Measurements from ENCODE around the gene GTF2IRD1. TPM values are rescaled to one million over a fixed set of nuclear protein-coding genes. Genes with fewer than 3 reads are reported as not detected.

GTF2IRD1 gene
- total RNA-seq, 1 experiment from 2014 or later, result 53.6 TPM

DNA sequence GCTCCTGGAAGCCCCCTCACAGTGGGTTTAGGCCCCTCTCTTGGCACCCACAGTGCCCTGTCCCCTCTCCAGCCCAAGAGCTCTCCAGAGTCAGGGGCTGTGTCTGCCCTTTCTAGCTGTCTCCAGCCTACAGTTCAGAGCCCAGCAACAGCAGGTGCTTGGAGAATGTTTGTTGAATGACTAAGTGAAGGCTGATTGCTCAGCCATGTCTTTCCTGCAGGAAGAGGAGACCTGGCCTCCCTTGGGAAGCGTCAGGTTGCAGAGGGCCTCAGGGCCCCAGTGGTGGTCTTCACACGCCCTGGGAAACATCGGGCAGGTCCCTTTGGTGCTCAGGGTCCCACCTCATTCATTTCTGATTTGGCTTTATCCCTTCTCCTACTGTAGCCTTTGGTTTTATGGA lies 62.5 kb downstream of the GTF2IRD1 start:
- Mint-ChIP-seq H3K4me3 (ENCODE audit: unreplicated experiment) (no peak overlapping the region), H3K4me1 (ENCODE audit: low read depth, unreplicated experiment) (no peaks in the 10 kb centered on the region), H3K27me3 (ENCODE audit: insufficient read depth, unreplicated experiment) (no peaks in the 10 kb centered on the region), H3K36me3 (ENCODE audit: insufficient read depth, unreplicated experiment) (peaks cover 63% of the 10 kb centered on the region), H3K9me3 (ENCODE audit: unreplicated experiment) (no peaks in the 10 kb centered on the region), H3K27ac (ENCODE audit: unreplicated experiment) (no peak overlapping the region)
- BruUV-seq (replicated peaks), result no TSS peak
- Histone ChIP-seq H3K4me1 (no peaks in the 10 kb centered on the region), H3K9me3 (no peaks in the 10 kb centered on the region), H3K4me3 (ENCODE audit: low read depth, low read length) (no peak overlapping the region), H3K36me3 (ENCODE audit: control insufficient read depth, insufficient read depth, low read length) (peaks cover 11% of the 10 kb centered on the region), H3K27me3 (replicated peaks; ENCODE audit: control insufficient read depth, insufficient read depth, low read length) (no peaks in the 10 kb centered on the region)
- TF ChIP-seq, protein P1, sequence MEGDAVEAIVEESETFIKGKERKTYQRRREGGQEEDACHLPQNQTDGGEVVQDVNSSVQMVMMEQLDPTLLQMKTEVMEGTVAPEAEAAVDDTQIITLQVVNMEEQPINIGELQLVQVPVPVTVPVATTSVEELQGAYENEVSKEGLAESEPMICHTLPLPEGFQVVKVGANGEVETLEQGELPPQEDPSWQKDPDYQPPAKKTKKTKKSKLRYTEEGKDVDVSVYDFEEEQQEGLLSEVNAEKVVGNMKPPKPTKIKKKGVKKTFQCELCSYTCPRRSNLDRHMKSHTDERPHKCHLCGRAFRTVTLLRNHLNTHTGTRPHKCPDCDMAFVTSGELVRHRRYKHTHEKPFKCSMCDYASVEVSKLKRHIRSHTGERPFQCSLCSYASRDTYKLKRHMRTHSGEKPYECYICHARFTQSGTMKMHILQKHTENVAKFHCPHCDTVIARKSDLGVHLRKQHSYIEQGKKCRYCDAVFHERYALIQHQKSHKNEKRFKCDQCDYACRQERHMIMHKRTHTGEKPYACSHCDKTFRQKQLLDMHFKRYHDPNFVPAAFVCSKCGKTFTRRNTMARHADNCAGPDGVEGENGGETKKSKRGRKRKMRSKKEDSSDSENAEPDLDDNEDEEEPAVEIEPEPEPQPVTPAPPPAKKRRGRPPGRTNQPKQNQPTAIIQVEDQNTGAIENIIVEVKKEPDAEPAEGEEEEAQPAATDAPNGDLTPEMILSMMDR (IDR thresholded peaks at IDR 0.05; ENCODE audit: insufficient read depth in 1 of 2, low read depth in 1 of 2, low read length in 1 of 2, severe bottlenecking in 1 of 2, unreplicated experiment in 1 of 2), result no peak
- intact Hi-C loops (cut with micrococcal nuclease; ENCODE audit: unreplicated experiment), result no loop called here
- ChIA-PET POLR2A (no interaction called here), CTCF (no interaction called here)
- no peak for DNase-seq

DNA sequence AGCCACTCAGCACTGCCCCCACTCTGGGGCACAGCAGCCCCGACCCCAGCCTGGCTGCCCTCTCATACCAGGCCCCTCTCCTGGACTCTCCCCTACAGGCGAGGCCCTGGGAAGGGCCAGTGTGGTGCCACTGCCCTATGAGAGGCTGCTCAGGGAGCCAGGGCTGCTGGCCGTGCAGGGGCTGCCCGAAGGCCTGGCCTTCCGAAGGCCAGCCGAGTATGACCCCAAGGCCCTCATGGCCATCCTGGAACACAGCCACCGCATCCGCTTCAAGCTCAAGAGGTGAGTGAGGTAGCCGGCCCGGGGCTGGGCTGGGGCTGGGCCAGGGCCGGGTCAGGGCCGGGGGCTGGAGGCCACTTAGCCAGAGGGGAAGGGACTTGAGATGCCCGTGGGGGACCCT lies 64.3 kb downstream of the GTF2IRD1 start:
- Mint-ChIP-seq H3K27ac (ENCODE audit: unreplicated experiment) (no peak overlapping the region), H3K4me1 (ENCODE audit: low read depth, unreplicated experiment) (no peaks in the 10 kb centered on the region), H3K4me3 (ENCODE audit: unreplicated experiment) (no peak overlapping the region), H3K36me3 (ENCODE audit: insufficient read depth, unreplicated experiment) (peaks cover 66% of the 10 kb centered on the region), H3K27me3 (ENCODE audit: insufficient read depth, unreplicated experiment) (no peaks in the 10 kb centered on the region), H3K9me3 (ENCODE audit: unreplicated experiment) (no peaks in the 10 kb centered on the region)
- Histone ChIP-seq H3K9me3 (no peaks in the 10 kb centered on the region), H3K36me3 (ENCODE audit: control insufficient read depth, insufficient read depth, low read length) (peaks cover 12% of the 10 kb centered on the region), H3K27me3 (replicated peaks; ENCODE audit: control insufficient read depth, insufficient read depth, low read length) (no peaks in the 10 kb centered on the region), H3K4me1 (no peaks in the 10 kb centered on the region), H3K4me3 (ENCODE audit: low read depth, low read length) (no peak overlapping the region)
- TF ChIP-seq, protein P1 (IDR thresholded peaks at IDR 0.05; ENCODE audit: insufficient read depth in 1 of 2, low read depth in 1 of 2, low read length in 1 of 2, severe bottlenecking in 1 of 2, unreplicated experiment in 1 of 2), result no peak
- no peak for DNase-seq
- BruUV-seq (replicated peaks), result no TSS peak
- intact Hi-C loops (cut with micrococcal nuclease; ENCODE audit: unreplicated experiment), result no loop called here
- ChIA-PET CTCF (interaction anchor here (0.6 kb wide), 1 partner anchor 353 kb away, joined by 3 read pairs; no protein-coding TSS in a partner anchor), POLR2A (no interaction called here)

DNA sequence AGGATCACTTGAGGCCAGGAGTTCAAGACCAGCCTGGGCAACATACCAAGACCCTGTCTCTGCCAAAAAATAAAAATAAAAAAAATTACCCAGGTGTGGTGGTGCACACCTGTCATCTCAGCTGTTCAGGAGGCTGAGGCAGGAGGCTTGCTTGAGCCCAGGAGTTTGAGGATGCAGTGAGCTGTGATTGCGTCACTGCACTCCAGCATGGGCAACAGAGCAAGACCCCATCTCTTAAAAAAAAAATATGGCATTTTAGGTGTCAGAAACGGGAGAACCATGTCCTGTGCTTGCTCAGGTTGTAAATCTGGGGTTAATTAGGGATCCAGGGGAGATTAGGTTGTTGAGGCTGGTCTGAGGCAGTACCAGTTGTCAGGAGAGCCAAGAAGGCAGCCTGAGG lies 64.9 kb downstream of the GTF2IRD1 start:
- Mint-ChIP-seq H3K4me1 (ENCODE audit: low read depth, unreplicated experiment) (no peaks in the 10 kb centered on the region), H3K4me3 (ENCODE audit: unreplicated experiment) (no peak overlapping the region), H3K27me3 (ENCODE audit: insufficient read depth, unreplicated experiment) (no peaks in the 10 kb centered on the region), H3K36me3 (ENCODE audit: insufficient read depth, unreplicated experiment) (peaks cover 71% of the 10 kb centered on the region), H3K27ac (ENCODE audit: unreplicated experiment) (peak overlapping the region; percentile 8), H3K9me3 (ENCODE audit: unreplicated experiment) (no peaks in the 10 kb centered on the region)
- H3K9me3 ChIP-seq, result no peaks in the 10 kb centered on the region
- no TSS peak for BruUV-seq (replicated peaks)
- ChIA-PET POLR2A (no interaction called here), CTCF (interaction anchor here (0.6 kb wide), 1 partner anchor 354 kb away, joined by 3 read pairs; no protein-coding TSS in a partner anchor)
- H3K27me3 ChIP-seq (replicated peaks; ENCODE audit: control insufficient read depth, insufficient read depth, low read length), result no peaks in the 10 kb centered on the region
- TF ChIP-seq, protein P1 (IDR thresholded peaks at IDR 0.05; ENCODE audit: insufficient read depth in 1 of 2, low read depth in 1 of 2, low read length in 1 of 2, severe bottlenecking in 1 of 2, unreplicated experiment in 1 of 2), result no peak
- no peak overlapping the region for H3K4me3 ChIP-seq (ENCODE audit: low read depth, low read length)
- no peak for DNase-seq
- no peaks in the 10 kb centered on the region for H3K4me1 ChIP-seq
- H3K36me3 ChIP-seq (ENCODE audit: control insufficient read depth, insufficient read depth, low read length), result peaks cover 12% of the 10 kb centered on the region
- intact Hi-C loops (cut with micrococcal nuclease; ENCODE audit: unreplicated experiment), result no loop called here
